GM21576 (cell line): ENCODE measurements around the gene NCL.

Source experiments
- ATAC-seq: cut with Tn5 transposase; IDR thresholded peaks from one replicate; pipeline ENCODE4 v1.9.1; 2021; ENCODE audit warnings: mild to moderate bottlenecking, moderate library complexity; ENCODE audit not compliant: unreplicated experiment

The NCL gene

GRCh38 chr2:231463698-231464575 lies at the start of gene NCL:
Gene NCL, minus strand, starts transcription at chr2:231464484. Its CDS starts 131 bp downstream, at chr2:231464353.
- ATAC-seq, result peak; percentile 86

GRCh38 chr2:231513746-231514224 lies 49.5 kb upstream of the NCL start:
- ATAC-seq, result no peak

- no peak for ATAC-seq
Measured at GRCh38 chr2:231512222-231512621, 47.9 kb upstream of the NCL start.

- no peak for ATAC-seq
Measured at GRCh38 chr2:231503766-231504165, 39.5 kb upstream of the NCL start.

- no peak for ATAC-seq
Measured at GRCh38 chr2:231502596-231502995, 38.3 kb upstream of the NCL start.

- no peak for ATAC-seq
Measured at GRCh38 chr2:231497651-231498050, 33.4 kb upstream of the NCL start.

- no peak for ATAC-seq
Measured at GRCh38 chr2:231494669-231495068, 30.4 kb upstream of the NCL start.

- ATAC-seq, result no peak
Measured at GRCh38 chr2:231490801-231491200, 26.5 kb upstream of the NCL start.

- no peak for ATAC-seq
Measured at GRCh38 chr2:231489990-231490389, 25.7 kb upstream of the NCL start.

GRCh38 chr2:231488331-231488730 lies 24.0 kb upstream of the NCL start:
- ATAC-seq, result no peak

- ATAC-seq, result no peak
Measured at GRCh38 chr2:231486851-231487596, 22.7 kb upstream of the NCL start.

- peak; percentile 15 for ATAC-seq
Measured at GRCh38 chr2:231483398-231484329, 19.4 kb upstream of the NCL start.

- peak; percentile 72 for ATAC-seq
Measured at GRCh38 chr2:231482806-231483391, 18.6 kb upstream of the NCL start.

GRCh38 chr2:231480781-231481180 lies 16.5 kb upstream of the NCL start:
- no peak for ATAC-seq

- no peak for ATAC-seq
Measured at GRCh38 chr2:231479455-231479854, 15.2 kb upstream of the NCL start.

GRCh38 chr2:231476920-231477319 lies 12.6 kb upstream of the NCL start:
- no peak for ATAC-seq

- no peak for ATAC-seq
Measured at GRCh38 chr2:231475965-231476364, 11.7 kb upstream of the NCL start.

GRCh38 chr2:231472816-231473215 lies 8.5 kb upstream of the NCL start:
- no peak for ATAC-seq

GRCh38 chr2:231470246-231470900 lies 6.1 kb upstream of the NCL start:
- no peak for ATAC-seq

GRCh38 chr2:231469583-231469950 lies 5.3 kb upstream of the NCL start:
- ATAC-seq, result no peak
